ENCODE data around the gene LRP1B.

Gene LRP1B

GRCh38 chr2:141490886-141491285 lies 639.9 kb downstream of the LRP1B start:
- H3K4me1 ChIP-seq (ENCODE audit: insufficient read depth, low read length): no peaks in the 10 kb centered on the region
- H3K9me3 ChIP-seq (ENCODE audit: insufficient read depth, low read length, severe bottlenecking): no peaks in the 10 kb centered on the region
- ATAC-seq (ENCODE audit: insufficient read depth, low read depth): no peak
- no peak overlapping the region for H3K27ac ChIP-seq (ENCODE audit: low read length)
- no peak overlapping the region for H3K9ac ChIP-seq (ENCODE audit: low read depth, low read length)
- no peaks in the 10 kb centered on the region for H3K27me3 ChIP-seq (ENCODE audit: insufficient read depth, low read length, poor library complexity)
- H3K4me3 ChIP-seq (ENCODE audit: low read depth in 1 of 2, low read length in 2 of 2): no peak overlapping the region
- no peak for TF ChIP-seq EZH2 (IDR thresholded peaks at IDR 0.05; ENCODE audit: borderline replicate concordance, low read depth, low read length, severe bottlenecking)
- TF ChIP-seq CTCF (IDR thresholded peaks at IDR 0.05; ENCODE audit: borderline replicate concordance, extremely low read depth, low read length, poor library complexity, severe bottlenecking): no peak
- no peaks in the 10 kb centered on the region for H4K20me1 ChIP-seq (ENCODE audit: insufficient read depth, low read length)
- H3K79me2 ChIP-seq (ENCODE audit: insufficient read depth, low read length): no peaks in the 10 kb centered on the region
- no peak overlapping the region for H2AFZ ChIP-seq (ENCODE audit: low read depth, low read length)
- H3K4me2 ChIP-seq (ENCODE audit: insufficient read depth, low read length): no peak overlapping the region
- no peaks in the 10 kb centered on the region for H3K36me3 ChIP-seq (ENCODE audit: insufficient read depth, low read length)
- no peak for DNase-seq

GRCh38 chr2:141482697-141483096 lies 648.1 kb downstream of the LRP1B start:
- DNase-seq: no peak
- Histone ChIP-seq H3K27ac (ENCODE audit: low read length) (no peak overlapping the region), H3K9me3 (ENCODE audit: insufficient read depth, low read length, severe bottlenecking) (no peaks in the 10 kb centered on the region)

GRCh38 chr2:141475801-141476200 lies 655.0 kb downstream of the LRP1B start:
- TF ChIP-seq CTCF (IDR thresholded peaks at IDR 0.05; ENCODE audit: borderline replicate concordance, extremely low read depth, low read length, poor library complexity, severe bottlenecking) (no peak), EZH2 (IDR thresholded peaks at IDR 0.05; ENCODE audit: borderline replicate concordance, low read depth, low read length, severe bottlenecking) (no peak)
- DNase-seq (no peak), ATAC-seq (ENCODE audit: insufficient read depth, low read depth) (no peak)
- no peaks in the 10 kb centered on the region for H3K27me3 ChIP-seq (ENCODE audit: insufficient read depth, low read length, poor library complexity)
- H3K4me3 ChIP-seq (ENCODE audit: low read depth in 1 of 2, low read length in 2 of 2): no peak overlapping the region
- no peak overlapping the region for H3K27ac ChIP-seq (ENCODE audit: low read length)
- no peak overlapping the region for H3K9ac ChIP-seq (ENCODE audit: low read depth, low read length)
- no peaks in the 10 kb centered on the region for H3K36me3 ChIP-seq (ENCODE audit: insufficient read depth, low read length)
- no peaks in the 10 kb centered on the region for H3K9me3 ChIP-seq (ENCODE audit: insufficient read depth, low read length, severe bottlenecking)
- H3K4me1 ChIP-seq (ENCODE audit: insufficient read depth, low read length): no peaks in the 10 kb centered on the region
- no peak overlapping the region for H3K4me2 ChIP-seq (ENCODE audit: insufficient read depth, low read length)
- no peaks in the 10 kb centered on the region for H3K79me2 ChIP-seq (ENCODE audit: insufficient read depth, low read length)
- H2AFZ ChIP-seq (ENCODE audit: low read depth, low read length): no peak overlapping the region
- no peaks in the 10 kb centered on the region for H4K20me1 ChIP-seq (ENCODE audit: insufficient read depth, low read length)

More at GRCh38 chr2:141482697-141483096, 648.1 kb downstream of the LRP1B start:
- ATAC-seq (ENCODE audit: insufficient read depth, low read depth): no peak
- Histone ChIP-seq H3K4me2 (ENCODE audit: insufficient read depth, low read length) (no peak overlapping the region), H3K4me1 (ENCODE audit: insufficient read depth, low read length) (no peaks in the 10 kb centered on the region), H4K20me1 (ENCODE audit: insufficient read depth, low read length) (no peaks in the 10 kb centered on the region), H2AFZ (ENCODE audit: low read depth, low read length) (no peak overlapping the region), H3K79me2 (ENCODE audit: insufficient read depth, low read length) (no peaks in the 10 kb centered on the region), H3K4me3 (ENCODE audit: low read depth in 1 of 2, low read length in 2 of 2) (no peak overlapping the region), H3K9ac (ENCODE audit: low read depth, low read length) (no peak overlapping the region), H3K36me3 (ENCODE audit: insufficient read depth, low read length) (no peaks in the 10 kb centered on the region), H3K27me3 (ENCODE audit: insufficient read depth, low read length, poor library complexity) (no peaks in the 10 kb centered on the region)
- TF ChIP-seq CTCF (IDR thresholded peaks at IDR 0.05; ENCODE audit: borderline replicate concordance, extremely low read depth, low read length, poor library complexity, severe bottlenecking) (no peak), EZH2 (IDR thresholded peaks at IDR 0.05; ENCODE audit: borderline replicate concordance, low read depth, low read length, severe bottlenecking) (no peak)

- no peaks in the 10 kb centered on the region for H3K79me2 ChIP-seq (ENCODE audit: insufficient read depth, low read length)
- no peak overlapping the region for H2AFZ ChIP-seq (ENCODE audit: low read depth, low read length)
- H3K4me1 ChIP-seq (ENCODE audit: insufficient read depth, low read length): no peaks in the 10 kb centered on the region
- H3K9me3 ChIP-seq (ENCODE audit: insufficient read depth, low read length, severe bottlenecking): no peaks in the 10 kb centered on the region
- no peak overlapping the region for H3K9ac ChIP-seq (ENCODE audit: low read depth, low read length)
- H3K4me3 ChIP-seq (ENCODE audit: low read depth in 1 of 2, low read length in 2 of 2): no peak overlapping the region
- DNase-seq (no peak), ATAC-seq (ENCODE audit: insufficient read depth, low read depth) (no peak)
- no peak overlapping the region for H3K27ac ChIP-seq (ENCODE audit: low read length)
- no peak overlapping the region for H3K4me2 ChIP-seq (ENCODE audit: insufficient read depth, low read length)
- no peaks in the 10 kb centered on the region for H4K20me1 ChIP-seq (ENCODE audit: insufficient read depth, low read length)
- no peaks in the 10 kb centered on the region for H3K36me3 ChIP-seq (ENCODE audit: insufficient read depth, low read length)
- H3K27me3 ChIP-seq (ENCODE audit: insufficient read depth, low read length, poor library complexity): no peaks in the 10 kb centered on the region
- TF ChIP-seq EZH2 (IDR thresholded peaks at IDR 0.05; ENCODE audit: borderline replicate concordance, low read depth, low read length, severe bottlenecking): no peak
- TF ChIP-seq CTCF (IDR thresholded peaks at IDR 0.05; ENCODE audit: borderline replicate concordance, extremely low read depth, low read length, poor library complexity, severe bottlenecking): no peak
Observed at GRCh38 chr2:141468761-141469160, 662.1 kb downstream of the LRP1B start.

Measured in DND-41 (cell line).